ENCODE results near the gene C4A. TPM values are rescaled to one million over a fixed set of nuclear protein-coding genes. Genes with fewer than 3 reads are reported as not detected.
A peak's percentile ranks its signal among the peaks of the same experiment; 100 is the strongest.

The C4A gene
- total RNA-seq, 1 experiment from 2014 or later = 8.1 TPM

DNA sequence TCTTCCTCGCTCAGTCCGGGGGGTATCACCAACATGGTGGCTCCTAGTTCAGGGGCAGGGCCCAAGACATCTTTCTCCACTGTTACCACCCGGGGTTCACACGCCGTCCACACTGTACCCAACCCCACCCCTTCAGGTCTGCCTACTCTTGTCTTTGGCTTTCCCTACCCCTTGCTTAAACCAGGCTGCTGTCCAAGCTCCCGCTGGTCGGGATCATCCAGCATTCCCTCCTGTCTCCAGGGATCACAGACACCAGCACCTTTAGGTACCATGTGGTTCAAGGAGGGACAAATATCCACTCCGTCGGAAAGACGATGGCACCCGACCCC, 23.5 kb upstream of the C4A start:
- POLR2A ChIA-PET = interaction anchor here (0.6 to 1.3 kb wide), 3 partner anchors 9 to 16 kb away, joined by 3 to 9 read pairs (median 4); partner anchors contain the start of gene DXO
- TF ChIP-seq SIN3A (IDR thresholded peaks at IDR 0.05; ENCODE audit: borderline replicate concordance, insufficient read depth, low read depth, low read length) (no peak), POLR2AphosphoS5 (IDR thresholded peaks at IDR 0.05; ENCODE audit: low read depth, low read length) (no peak), TCF7L2 (IDR thresholded peaks at IDR 0.05; ENCODE audit: low read depth, low read length) (no peak)
- TF ChIP-seq, protein P1, sequence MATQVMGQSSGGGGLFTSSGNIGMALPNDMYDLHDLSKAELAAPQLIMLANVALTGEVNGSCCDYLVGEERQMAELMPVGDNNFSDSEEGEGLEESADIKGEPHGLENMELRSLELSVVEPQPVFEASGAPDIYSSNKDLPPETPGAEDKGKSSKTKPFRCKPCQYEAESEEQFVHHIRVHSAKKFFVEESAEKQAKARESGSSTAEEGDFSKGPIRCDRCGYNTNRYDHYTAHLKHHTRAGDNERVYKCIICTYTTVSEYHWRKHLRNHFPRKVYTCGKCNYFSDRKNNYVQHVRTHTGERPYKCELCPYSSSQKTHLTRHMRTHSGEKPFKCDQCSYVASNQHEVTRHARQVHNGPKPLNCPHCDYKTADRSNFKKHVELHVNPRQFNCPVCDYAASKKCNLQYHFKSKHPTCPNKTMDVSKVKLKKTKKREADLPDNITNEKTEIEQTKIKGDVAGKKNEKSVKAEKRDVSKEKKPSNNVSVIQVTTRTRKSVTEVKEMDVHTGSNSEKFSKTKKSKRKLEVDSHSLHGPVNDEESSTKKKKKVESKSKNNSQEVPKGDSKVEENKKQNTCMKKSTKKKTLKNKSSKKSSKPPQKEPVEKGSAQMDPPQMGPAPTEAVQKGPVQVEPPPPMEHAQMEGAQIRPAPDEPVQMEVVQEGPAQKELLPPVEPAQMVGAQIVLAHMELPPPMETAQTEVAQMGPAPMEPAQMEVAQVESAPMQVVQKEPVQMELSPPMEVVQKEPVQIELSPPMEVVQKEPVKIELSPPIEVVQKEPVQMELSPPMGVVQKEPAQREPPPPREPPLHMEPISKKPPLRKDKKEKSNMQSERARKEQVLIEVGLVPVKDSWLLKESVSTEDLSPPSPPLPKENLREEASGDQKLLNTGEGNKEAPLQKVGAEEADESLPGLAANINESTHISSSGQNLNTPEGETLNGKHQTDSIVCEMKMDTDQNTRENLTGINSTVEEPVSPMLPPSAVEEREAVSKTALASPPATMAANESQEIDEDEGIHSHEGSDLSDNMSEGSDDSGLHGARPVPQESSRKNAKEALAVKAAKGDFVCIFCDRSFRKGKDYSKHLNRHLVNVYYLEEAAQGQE (IDR thresholded peaks at IDR 0.05; ENCODE audit: insufficient read depth in 1 of 2, low read depth in 2 of 2, low read length in 1 of 2) = no peak
- TF ChIP-seq, protein P2, sequence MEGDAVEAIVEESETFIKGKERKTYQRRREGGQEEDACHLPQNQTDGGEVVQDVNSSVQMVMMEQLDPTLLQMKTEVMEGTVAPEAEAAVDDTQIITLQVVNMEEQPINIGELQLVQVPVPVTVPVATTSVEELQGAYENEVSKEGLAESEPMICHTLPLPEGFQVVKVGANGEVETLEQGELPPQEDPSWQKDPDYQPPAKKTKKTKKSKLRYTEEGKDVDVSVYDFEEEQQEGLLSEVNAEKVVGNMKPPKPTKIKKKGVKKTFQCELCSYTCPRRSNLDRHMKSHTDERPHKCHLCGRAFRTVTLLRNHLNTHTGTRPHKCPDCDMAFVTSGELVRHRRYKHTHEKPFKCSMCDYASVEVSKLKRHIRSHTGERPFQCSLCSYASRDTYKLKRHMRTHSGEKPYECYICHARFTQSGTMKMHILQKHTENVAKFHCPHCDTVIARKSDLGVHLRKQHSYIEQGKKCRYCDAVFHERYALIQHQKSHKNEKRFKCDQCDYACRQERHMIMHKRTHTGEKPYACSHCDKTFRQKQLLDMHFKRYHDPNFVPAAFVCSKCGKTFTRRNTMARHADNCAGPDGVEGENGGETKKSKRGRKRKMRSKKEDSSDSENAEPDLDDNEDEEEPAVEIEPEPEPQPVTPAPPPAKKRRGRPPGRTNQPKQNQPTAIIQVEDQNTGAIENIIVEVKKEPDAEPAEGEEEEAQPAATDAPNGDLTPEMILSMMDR (IDR thresholded peaks at IDR 0.05) = no peak
- DNase-seq (ENCODE audit: low read depth, low spot score) (no peak), ATAC-seq (peak; percentile 31)
- Histone ChIP-seq H3K4me3 (ENCODE audit: low read depth in 2 of 2, low read length in 2 of 2) (peak overlapping the region; percentile 74 to 100), H3K4me1 (ENCODE audit: control insufficient read depth, insufficient read depth, low read length) (peaks cover 18% of the 10 kb centered on the region), H3K27ac (ENCODE audit: low read length) (peak overlapping the region; percentile 96), H3K9me3 (ENCODE audit: control insufficient read depth, insufficient read depth, low read depth, low read length) (no peaks in the 10 kb centered on the region), H3K36me3 (ENCODE audit: control insufficient read depth, insufficient read depth, low read length) (peaks cover 23% of the 10 kb centered on the region), H3K27me3 (ENCODE audit: control insufficient read depth, insufficient read depth, low read length) (no peaks in the 10 kb centered on the region)
- in situ Hi-C loops (cut with HindIII; ENCODE audit: low pct_unique_long_range_greater_than_20kb, low sequenced_read_pairs) = no loop called here
- BruUV-seq (replicated peaks) = no TSS peak
- intact Hi-C loops (cut with micrococcal nuclease; ENCODE audit: unreplicated experiment) = no loop called here
- CTCF ChIA-PET = interaction anchor here (0.5 kb wide), 1 partner anchor 138 kb away, joined by 6 read pairs; no protein-coding TSS in a partner anchor

DNA sequence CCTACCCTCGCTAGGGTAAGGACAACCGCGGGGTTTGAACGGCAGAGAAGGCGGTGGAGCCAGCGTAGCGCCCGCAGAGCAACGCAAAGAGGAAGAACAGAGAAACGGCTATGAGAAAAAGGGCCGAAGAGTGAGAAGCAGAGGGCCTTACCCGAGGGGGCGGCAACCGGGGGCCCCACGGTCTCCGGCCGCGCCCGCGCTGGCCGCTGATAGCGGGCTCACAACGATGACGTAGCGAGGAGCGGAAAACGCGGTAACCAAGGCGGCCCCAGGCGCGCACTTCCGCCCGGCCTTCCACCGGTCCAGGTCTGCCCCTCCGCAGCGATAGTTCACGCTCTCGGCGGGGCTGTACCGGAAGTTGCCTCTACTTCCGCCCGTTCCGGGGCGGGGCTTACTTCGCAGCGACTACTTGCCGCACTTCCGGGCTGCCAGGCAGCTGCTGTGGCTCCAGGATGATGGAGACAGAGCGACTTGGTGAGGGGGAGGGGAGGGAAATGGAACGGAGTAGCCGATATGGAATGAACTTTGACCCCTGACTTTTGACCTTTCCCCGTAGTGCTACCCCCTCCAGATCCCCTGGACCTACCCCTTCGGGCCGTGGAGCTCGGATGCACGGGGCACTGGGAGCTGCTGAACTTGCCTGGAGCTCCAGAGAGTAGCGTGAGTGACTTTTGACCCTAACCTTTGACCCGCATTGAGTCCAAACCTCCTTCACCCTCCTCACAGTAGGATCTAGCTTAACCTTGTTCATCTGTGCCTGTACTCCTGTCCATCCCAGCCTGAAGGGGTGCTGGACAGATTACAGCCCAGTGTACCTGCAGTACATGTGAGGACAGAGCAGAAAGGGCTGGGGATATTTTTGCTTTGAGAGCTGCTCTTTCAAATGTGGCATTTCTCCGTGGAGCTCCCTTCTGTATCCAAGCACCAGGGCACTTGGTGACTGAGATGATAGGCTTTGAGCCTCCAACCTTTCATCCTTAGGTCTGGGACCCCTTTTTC, 22.8 kb upstream of the C4A start, which contains the start of the genes NELFE and SKIC2:
TSS of gene NELFE (minus strand) at position 231 of the 999 bp plus-strand sequence. CDS start 525 bp downstream, outside the sequence.
TSS of gene SKIC2 (plus strand) at position 435 of the 999 bp plus-strand sequence. CDS start at position 453, 18 bp downstream.
- peak within 1 kb of the TSS; percentile 99 for H3K27ac ChIP-seq (ENCODE audit: low read length)
- peak; percentile 93 for TF ChIP-seq POLR2AphosphoS5 (IDR thresholded peaks at IDR 0.05; ENCODE audit: low read depth, low read length)
- TF ChIP-seq, protein P2 (IDR thresholded peaks at IDR 0.05) = no peak
- TF ChIP-seq, protein P1 (IDR thresholded peaks at IDR 0.05; ENCODE audit: insufficient read depth in 1 of 2, low read depth in 2 of 2, low read length in 1 of 2) = peak in 1 of 2 experiments; percentile 48; a peak in 1 of 4 replicates
- no peak for TF ChIP-seq TCF7L2 (IDR thresholded peaks at IDR 0.05; ENCODE audit: low read depth, low read length)
- TF ChIP-seq SIN3A (IDR thresholded peaks at IDR 0.05; ENCODE audit: borderline replicate concordance, insufficient read depth, low read depth, low read length) = peak; percentile 95; the same call in 1 of the 2 replicates
- in situ Hi-C loops (cut with HindIII; ENCODE audit: low pct_unique_long_range_greater_than_20kb, low sequenced_read_pairs) (no loop called here), intact Hi-C loops (cut with micrococcal nuclease; ENCODE audit: unreplicated experiment) (no loop called here)
- ChIA-PET POLR2A (interaction anchor here (0.6 to 1.3 kb wide), 5 partner anchors 10 to 44 kb away, joined by 3 to 9 read pairs (median 4); partner anchors contain the start of gene DXO), CTCF (interaction anchor here (0.5 kb wide), 1 partner anchor 138 kb away, joined by 6 read pairs; no protein-coding TSS in a partner anchor)
- ATAC-seq (peak; percentile 100), DNase-seq (ENCODE audit: low read depth, low spot score) (peak; percentile 92)
- TSS peak; percentile 81 for BruUV-seq (replicated peaks)
- H3K4me3 ChIP-seq (ENCODE audit: low read depth in 2 of 2, low read length in 2 of 2) = peak within 1 kb of the TSS; percentile 74 to 100
- H3K27me3 ChIP-seq (ENCODE audit: control insufficient read depth, insufficient read depth, low read length) = no peaks in the 10 kb centered on the region
- H3K4me1 ChIP-seq (ENCODE audit: control insufficient read depth, insufficient read depth, low read length) = peaks cover 18% of the 10 kb centered on the region
- no peaks in the 10 kb centered on the region for H3K9me3 ChIP-seq (ENCODE audit: control insufficient read depth, insufficient read depth, low read depth, low read length)
- peaks cover 21% of the 10 kb centered on the region for H3K36me3 ChIP-seq (ENCODE audit: control insufficient read depth, insufficient read depth, low read length)
